ENCODE data around the gene ADGRG7. TPM values are rescaled to one million over a fixed set of nuclear protein-coding genes. Genes with fewer than 3 reads are reported as not detected.
"Not testable (repeated sequence)": the region's sequence is repeated elsewhere in the genome, so short reads cannot be mapped to it uniquely, and the experiment has no call there.

ADGRG7 gene
- total RNA-seq, 2 experiments from 2014 or later, result not detected

DNA sequence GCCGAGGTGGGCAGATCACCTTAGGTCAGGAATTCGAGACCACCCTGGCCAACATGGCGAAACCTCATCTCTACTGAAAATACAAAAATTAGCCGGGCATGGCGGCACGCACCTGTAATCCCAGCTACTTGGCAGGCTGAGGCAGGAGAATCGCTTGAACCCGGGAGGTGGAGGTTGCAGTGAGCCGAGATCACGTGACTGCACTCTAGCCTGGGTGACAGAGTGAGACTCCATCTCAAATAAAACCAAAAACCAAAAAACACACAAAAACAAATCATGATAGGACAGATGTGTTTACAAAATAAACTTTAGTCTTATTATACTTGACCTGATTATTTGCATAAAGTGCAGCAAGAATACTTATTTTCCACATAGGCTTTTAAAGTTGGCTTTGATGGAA lies 27.2 kb upstream of the ADGRG7 start:
- CTCF ChIA-PET, result interaction anchor here (2.0 kb wide), 1 partner anchor 119 kb away, joined by 4 read pairs; no protein-coding TSS in a partner anchor
- H3K4me3 Mint-ChIP-seq; H3K36me3 Mint-ChIP-seq (ENCODE audit: low read depth); H3K27me3 Mint-ChIP-seq; H3K4me1 Mint-ChIP-seq; H3K9me3 Mint-ChIP-seq; POLR2A ChIA-PET; H3K27ac Mint-ChIP-seq; DNase-seq: not testable (repeated sequence)

DNA sequence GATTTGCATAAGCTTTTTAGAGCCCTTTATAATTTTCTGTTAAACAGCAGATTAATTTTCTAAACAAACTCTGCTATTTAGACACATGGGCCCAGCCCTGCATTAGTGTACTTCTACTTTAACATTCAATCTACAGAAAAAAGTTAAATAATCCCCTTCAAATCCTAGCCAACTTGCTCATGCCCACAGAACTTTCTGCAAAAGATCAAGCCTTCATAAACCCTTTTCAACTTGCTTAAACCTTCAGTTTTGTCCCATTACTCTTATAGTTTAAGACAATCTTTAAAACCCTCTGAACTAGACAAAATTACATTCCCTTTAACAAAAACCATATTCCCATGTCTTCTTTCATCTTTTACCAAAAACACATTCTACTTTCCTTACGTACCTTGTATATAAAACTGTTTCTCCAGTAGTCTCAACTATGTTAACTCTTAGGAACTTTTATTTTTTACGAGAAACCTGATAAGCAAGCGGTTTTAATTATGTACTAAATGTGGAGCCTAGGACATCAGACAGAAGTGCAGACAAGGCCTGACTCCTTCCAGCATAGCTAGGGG lies 25.2 kb upstream of the ADGRG7 start:
- H3K4me3 Mint-ChIP-seq, result no peak overlapping the region
- ChIA-PET POLR2A (no interaction called here), CTCF (interaction anchor here (2.0 kb wide), 1 partner anchor 121 kb away, joined by 4 read pairs; no protein-coding TSS in a partner anchor)
- DNase-seq, result no peak
- peaks cover 8% of the 10 kb centered on the region for H3K27me3 Mint-ChIP-seq
- no peaks in the 10 kb centered on the region for H3K4me1 Mint-ChIP-seq
- no peaks in the 10 kb centered on the region for H3K36me3 Mint-ChIP-seq (ENCODE audit: low read depth)
- H3K9me3 Mint-ChIP-seq, result no peaks in the 10 kb centered on the region
- H3K27ac Mint-ChIP-seq, result no peak overlapping the region

DNA sequence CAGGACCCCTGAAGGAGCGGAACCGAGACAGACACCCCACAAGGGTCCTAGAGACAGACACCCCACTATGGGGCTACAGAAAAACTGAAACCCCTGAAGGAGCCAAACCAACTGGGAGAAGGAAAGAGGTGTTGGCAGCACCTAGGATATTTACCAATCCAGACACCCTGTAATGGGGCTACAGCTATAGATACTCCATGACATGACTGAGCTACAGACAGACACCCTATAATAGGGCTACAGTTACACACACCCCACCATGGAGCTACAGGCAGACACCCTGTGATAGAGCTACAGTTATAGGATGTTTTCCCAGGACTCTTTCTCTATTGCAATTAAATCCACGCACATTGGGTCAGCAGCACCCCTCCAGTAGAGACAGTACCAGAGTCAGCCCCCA lies 22.6 kb upstream of the ADGRG7 start:
- no peak for DNase-seq
- ChIA-PET POLR2A (no interaction called here), CTCF (no interaction called here)
- peaks cover 2% of the 10 kb centered on the region for H3K27me3 Mint-ChIP-seq
- H3K4me3 Mint-ChIP-seq, result no peak overlapping the region
- no peak overlapping the region for H3K27ac Mint-ChIP-seq
- no peaks in the 10 kb centered on the region for H3K36me3 Mint-ChIP-seq (ENCODE audit: low read depth)
- H3K9me3 Mint-ChIP-seq, result no peaks in the 10 kb centered on the region
- peaks cover 3% of the 10 kb centered on the region for H3K4me1 Mint-ChIP-seq

DNA sequence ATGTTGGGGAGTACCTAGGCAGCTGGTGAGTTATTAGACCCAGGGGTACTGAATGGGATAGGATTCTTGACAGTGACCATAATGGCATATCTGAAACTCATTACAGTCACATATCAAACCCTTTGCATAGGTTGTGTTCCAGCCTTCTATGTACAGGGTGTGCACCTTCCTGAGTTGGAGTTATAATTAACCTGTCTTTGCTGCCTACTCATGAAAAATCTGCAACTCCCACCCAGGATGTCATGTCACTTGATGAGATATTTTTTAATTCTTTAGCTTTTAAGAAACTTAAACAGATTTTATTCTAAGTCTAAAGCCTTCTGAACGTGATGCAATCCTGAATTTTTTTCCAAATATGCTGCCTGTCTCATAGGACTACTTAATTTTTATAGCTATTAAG lies 21.1 kb upstream of the ADGRG7 start:
- CTCF ChIA-PET, result interaction anchor here (4.6 kb wide), 1 partner anchor 125 kb away, joined by 70 read pairs; no protein-coding TSS in a partner anchor
- Mint-ChIP-seq H3K27ac (no peak overlapping the region), H3K27me3 (peaks cover 6% of the 10 kb centered on the region), H3K4me3 (no peak overlapping the region), H3K9me3 (no peaks in the 10 kb centered on the region), H3K4me1 (peaks cover 3% of the 10 kb centered on the region), H3K36me3 (ENCODE audit: low read depth) (no peaks in the 10 kb centered on the region)
- POLR2A ChIA-PET, result no interaction called here
- no peak for DNase-seq

DNA sequence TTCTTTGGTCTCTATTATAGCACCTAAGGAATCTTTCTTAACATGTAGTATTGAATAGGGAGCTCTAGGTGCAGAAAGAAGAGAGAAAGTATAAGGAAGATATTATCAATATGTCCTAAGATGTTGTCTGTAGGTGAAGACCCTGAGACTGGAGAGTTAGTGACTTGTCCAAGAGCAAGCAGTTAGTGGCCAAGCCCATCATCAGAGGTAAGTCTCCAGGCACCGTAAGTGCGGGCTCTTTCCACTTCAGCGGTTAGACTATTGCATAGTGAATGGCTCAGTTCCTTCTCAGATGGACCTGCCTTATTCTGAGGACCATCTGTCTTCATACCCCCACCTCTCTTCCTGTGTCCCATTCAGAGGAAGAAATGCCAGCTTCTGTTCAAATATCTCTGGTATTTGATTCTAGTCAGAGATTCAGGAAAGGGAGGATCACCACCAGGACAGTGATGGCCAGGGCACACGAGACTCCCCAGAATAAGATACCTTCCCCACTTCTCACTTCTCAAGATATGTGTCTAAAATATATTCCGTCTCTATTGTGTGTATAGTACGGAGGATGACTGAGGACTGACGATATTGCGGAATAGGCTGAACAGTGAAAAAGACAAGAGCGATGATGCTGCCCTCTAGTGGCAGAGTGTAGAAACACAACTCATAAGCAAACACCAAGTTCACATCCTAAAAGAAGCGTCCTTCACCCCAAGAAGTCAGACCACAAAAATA lies 19.1 kb upstream of the ADGRG7 start:
- Mint-ChIP-seq H3K27me3 (peaks cover 6% of the 10 kb centered on the region), H3K4me3 (no peak overlapping the region), H3K9me3 (no peaks in the 10 kb centered on the region), H3K36me3 (ENCODE audit: low read depth) (no peaks in the 10 kb centered on the region), H3K27ac (no peak overlapping the region), H3K4me1 (peaks cover 3% of the 10 kb centered on the region)
- CTCF ChIA-PET, result interaction anchor here (0.9 to 5.2 kb wide), 12 partner anchors 10 to 758 kb away, joined by 3 to 70 read pairs (median 5); no protein-coding TSS in a partner anchor
- DNase-seq, result peak; percentile 64
- POLR2A ChIA-PET, result no interaction called here

DNA sequence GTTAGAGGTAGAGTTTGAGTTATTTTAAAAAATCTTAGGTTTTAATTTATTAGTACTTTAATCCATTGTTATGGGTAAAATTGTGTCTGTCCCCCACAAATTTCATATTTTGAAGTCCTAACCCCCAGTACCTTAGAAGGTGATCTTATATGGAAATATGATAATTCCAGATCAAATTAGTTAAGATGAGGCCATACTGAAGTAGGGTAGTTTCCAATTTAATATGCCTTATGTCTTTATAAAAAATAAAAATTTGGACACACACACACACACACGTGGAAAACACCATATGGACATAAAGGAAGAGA lies 18.6 kb upstream of the ADGRG7 start:
- no peak for DNase-seq
- H3K4me3 Mint-ChIP-seq, result no peak overlapping the region
- H3K4me1 Mint-ChIP-seq, result peaks cover 3% of the 10 kb centered on the region
- H3K9me3 Mint-ChIP-seq, result no peaks in the 10 kb centered on the region
- peaks cover 8% of the 10 kb centered on the region for H3K27me3 Mint-ChIP-seq
- H3K36me3 Mint-ChIP-seq (ENCODE audit: low read depth), result no peaks in the 10 kb centered on the region
- no peak overlapping the region for H3K27ac Mint-ChIP-seq
- CTCF ChIA-PET, result interaction anchor here (0.8 to 5.2 kb wide), 10 partner anchors 10 to 758 kb away, joined by 3 to 70 read pairs (median 4); no protein-coding TSS in a partner anchor
- POLR2A ChIA-PET, result interaction anchor here (1.6 kb wide), 1 partner anchor 189 kb away, joined by 3 read pairs; the partner anchor contains the start of gene LNP1

DNA sequence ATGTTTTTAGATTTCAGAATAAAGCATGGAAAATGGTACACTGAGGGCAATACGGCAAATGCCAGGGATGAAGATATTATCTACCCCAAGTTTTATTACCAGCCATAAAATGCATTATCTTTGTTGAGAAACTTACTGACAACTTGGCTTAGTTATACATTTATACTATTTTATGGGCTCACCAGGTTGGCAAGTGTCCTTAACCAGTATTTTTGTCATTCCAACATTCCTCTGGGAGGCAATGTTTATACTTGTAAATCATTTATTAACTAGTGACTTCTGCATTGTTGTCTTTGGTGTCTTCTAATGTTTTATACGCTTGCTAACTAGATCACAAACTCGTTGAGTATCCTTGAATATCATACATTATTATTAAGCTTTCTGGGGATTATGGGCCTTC lies 18.0 kb upstream of the ADGRG7 start:
- CTCF ChIA-PET, result interaction anchor here (0.6 to 5.2 kb wide), 14 partner anchors 9 to 759 kb away, joined by 3 to 70 read pairs (median 4); partner anchors contain the start of genes TBC1D23 and TMEM45A
- POLR2A ChIA-PET, result interaction anchor here (1.6 kb wide), 1 partner anchor 190 kb away, joined by 3 read pairs; the partner anchor contains the start of gene LNP1
- H3K4me1 Mint-ChIP-seq, result peaks cover 3% of the 10 kb centered on the region
- H3K36me3 Mint-ChIP-seq (ENCODE audit: low read depth), result no peaks in the 10 kb centered on the region
- H3K9me3 Mint-ChIP-seq, result no peaks in the 10 kb centered on the region
- H3K27me3 Mint-ChIP-seq, result peaks cover 14% of the 10 kb centered on the region
- no peak overlapping the region for H3K4me3 Mint-ChIP-seq
- DNase-seq, result no peak
- H3K27ac Mint-ChIP-seq, result no peak overlapping the region

DNA sequence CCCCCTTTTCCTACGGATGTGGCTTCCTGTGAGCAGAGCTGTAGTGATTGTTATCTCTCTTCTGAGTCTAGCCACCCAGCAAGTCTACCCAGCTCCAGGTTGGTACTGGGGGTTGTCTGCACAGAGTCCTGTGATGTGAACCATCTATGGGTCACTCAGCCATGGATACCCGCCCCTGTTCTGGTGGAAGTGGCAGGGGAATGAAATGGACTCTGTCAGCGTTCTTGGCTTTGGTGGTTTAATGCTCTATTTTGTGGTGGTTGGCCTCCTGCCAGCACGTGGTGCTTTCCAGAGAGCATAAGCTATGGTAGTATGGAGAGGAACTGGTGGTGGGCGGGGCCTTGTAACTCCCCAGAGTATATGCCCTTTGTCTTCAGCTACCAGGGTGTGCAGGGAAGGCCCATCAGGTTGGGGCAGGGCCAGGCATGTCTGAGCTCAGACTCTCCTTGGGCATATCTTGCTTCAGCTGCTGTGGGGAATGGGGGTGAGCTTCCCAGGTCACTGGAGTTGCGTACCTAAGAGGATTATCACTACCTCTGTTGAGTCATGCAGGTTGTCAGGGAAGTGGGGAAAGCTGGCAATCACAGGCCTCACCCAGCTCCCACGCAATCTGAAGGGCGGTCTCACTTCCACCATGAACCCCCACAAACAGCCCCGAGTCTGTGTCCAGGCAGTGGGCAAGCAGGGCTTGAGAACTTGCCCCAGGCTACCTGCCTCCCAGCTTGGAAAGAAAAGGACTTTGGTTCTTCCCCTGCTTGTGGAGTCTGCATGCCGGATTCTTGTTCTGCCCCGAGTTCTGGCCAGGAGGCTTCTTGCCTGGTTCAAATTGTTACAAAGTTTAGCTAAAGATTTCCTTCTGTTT lies 9.0 kb upstream of the ADGRG7 start:
- Mint-ChIP-seq H3K4me3 (no peak overlapping the region), H3K4me1 (peaks cover 27% of the 10 kb centered on the region), H3K36me3 (ENCODE audit: low read depth) (peaks cover 3% of the 10 kb centered on the region), H3K27me3 (peaks cover 19% of the 10 kb centered on the region), H3K27ac (no peak overlapping the region), H3K9me3 (no peaks in the 10 kb centered on the region)
- CTCF ChIA-PET, result interaction anchor here (0.9 to 1.8 kb wide), 2 partner anchors 10 to 138 kb away, joined by 6 to 8 read pairs; no protein-coding TSS in a partner anchor
- DNase-seq, result no peak
- POLR2A ChIA-PET, result no interaction called here

DNA sequence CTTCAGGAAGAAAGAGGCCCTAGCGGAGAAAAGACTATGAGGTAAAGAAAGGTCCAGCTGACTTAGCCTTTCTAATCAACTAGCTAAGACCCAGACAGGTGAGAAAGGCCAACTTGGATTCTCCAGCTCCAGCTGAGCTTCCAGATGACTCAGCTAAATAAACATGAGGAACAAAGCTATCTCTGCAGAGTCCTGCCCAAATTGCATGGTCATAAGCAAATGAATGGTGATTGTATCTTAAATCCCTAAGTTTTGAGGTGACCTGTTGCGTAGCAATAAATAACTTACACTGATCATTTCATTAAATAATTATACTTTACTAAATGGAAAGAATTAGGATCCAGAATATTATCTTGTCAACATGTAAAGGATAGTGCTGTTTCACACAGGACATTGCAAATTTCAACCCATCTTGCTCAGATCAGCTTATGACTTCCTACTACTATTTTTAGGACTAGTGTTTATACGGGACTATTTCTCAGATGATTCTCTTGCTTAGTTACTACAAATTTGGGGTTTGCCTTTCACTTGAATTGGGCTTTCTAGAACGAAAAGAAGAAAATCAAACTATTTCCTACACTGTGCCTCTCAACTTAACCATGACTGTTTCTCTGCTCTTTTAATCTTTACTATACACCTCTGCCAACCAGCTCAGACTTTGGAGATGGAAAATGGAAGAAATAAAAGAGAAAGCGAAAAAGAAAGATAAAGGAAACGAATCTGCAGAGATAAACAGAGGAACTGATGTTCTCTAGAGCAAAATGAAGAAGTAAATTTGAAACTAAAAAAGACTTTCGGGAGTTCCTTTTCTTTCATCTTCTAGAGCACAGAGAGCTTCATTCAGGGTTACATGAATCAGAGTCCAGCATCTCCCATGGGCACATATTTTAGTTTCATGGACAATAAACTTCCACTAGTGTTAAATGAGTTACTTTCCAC lies 6.6 kb upstream of the ADGRG7 start:
- POLR2A ChIA-PET, result interaction anchor here (1.2 kb wide), 2 partner anchors 107 to 203 kb away, joined by 3 to 4 read pairs; partner anchors contain the start of gene TOMM70
- H3K36me3 Mint-ChIP-seq (ENCODE audit: low read depth), result peaks cover 3% of the 10 kb centered on the region
- H3K27ac Mint-ChIP-seq, result peak overlapping the region; percentile 1
- peaks cover 27% of the 10 kb centered on the region for H3K4me1 Mint-ChIP-seq
- H3K4me3 Mint-ChIP-seq, result peak overlapping the region; percentile 23
- H3K9me3 Mint-ChIP-seq, result no peaks in the 10 kb centered on the region
- CTCF ChIA-PET, result interaction anchor here (1.0 to 1.9 kb wide), 7 partner anchors 11 to 342 kb away, joined by 3 to 9 read pairs (median 4); partner anchors contain the start of gene TBC1D23
- H3K27me3 Mint-ChIP-seq, result peaks cover 5% of the 10 kb centered on the region
- no peak for DNase-seq

DNA sequence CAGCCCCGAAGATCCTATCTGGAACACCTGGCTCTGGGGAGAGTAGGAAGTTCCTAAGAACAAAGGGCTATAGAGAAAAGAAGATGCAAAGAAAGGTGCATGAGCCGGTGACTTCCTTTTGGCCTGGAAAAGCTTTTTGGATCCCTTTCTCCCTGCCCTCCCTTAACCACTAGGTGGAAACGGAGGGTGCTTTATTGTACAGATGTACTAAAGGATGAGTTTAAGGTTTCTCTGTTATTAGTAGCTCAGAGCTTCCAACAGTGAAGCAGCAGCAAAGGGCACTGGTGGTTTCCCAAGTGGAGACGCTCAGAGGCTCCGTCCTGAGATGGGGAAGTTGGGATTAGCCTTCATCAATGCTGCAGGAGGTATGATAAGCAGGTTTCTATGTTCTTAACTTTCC lies 5.9 kb upstream of the ADGRG7 start:
- no peak for DNase-seq
- no peaks in the 10 kb centered on the region for H3K36me3 Mint-ChIP-seq (ENCODE audit: low read depth)
- ChIA-PET CTCF (interaction anchor here (0.6 to 1.9 kb wide), 9 partner anchors 14 to 459 kb away, joined by 3 to 9 read pairs (median 3); partner anchors contain the start of genes TBC1D23 and TFG), POLR2A (interaction anchor here (1.2 kb wide), 2 partner anchors 107 to 203 kb away, joined by 3 to 4 read pairs; partner anchors contain the start of gene TOMM70)
- no peak overlapping the region for H3K27ac Mint-ChIP-seq
- peak overlapping the region; percentile 23 for H3K4me3 Mint-ChIP-seq
- H3K4me1 Mint-ChIP-seq, result peaks cover 27% of the 10 kb centered on the region
- no peaks in the 10 kb centered on the region for H3K9me3 Mint-ChIP-seq
- H3K27me3 Mint-ChIP-seq, result peaks cover 4% of the 10 kb centered on the region

DNA sequence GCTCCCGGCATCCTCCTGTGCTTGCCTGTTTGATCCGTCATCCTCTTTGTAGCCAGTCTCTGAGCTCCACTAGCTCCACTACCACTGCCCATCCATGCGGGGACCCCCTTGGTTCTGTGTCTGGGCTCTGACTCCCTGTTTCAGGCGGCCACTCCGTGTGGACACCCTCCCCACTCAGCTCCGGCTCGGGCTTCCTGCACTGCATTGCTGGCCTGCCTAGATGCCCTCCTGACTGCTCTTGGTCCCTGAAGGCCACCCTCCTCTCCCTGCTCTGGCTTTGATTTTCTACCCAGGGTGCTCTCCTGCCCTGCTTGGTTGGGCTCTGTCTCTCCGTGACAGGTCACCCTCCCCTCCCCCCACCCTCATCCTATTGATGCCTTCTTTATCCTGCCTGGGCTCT lies 4.0 kb upstream of the ADGRG7 start:
- no peaks in the 10 kb centered on the region for H3K36me3 Mint-ChIP-seq (ENCODE audit: low read depth)
- H3K27me3 Mint-ChIP-seq, result peaks cover 12% of the 10 kb centered on the region
- no peak overlapping the region for H3K27ac Mint-ChIP-seq
- no peaks in the 10 kb centered on the region for H3K9me3 Mint-ChIP-seq
- H3K4me1 Mint-ChIP-seq, result peaks cover 31% of the 10 kb centered on the region
- ChIA-PET POLR2A (no interaction called here), CTCF (no interaction called here)
- DNase-seq, result no peak
- no peak overlapping the region for H3K4me3 Mint-ChIP-seq

DNA sequence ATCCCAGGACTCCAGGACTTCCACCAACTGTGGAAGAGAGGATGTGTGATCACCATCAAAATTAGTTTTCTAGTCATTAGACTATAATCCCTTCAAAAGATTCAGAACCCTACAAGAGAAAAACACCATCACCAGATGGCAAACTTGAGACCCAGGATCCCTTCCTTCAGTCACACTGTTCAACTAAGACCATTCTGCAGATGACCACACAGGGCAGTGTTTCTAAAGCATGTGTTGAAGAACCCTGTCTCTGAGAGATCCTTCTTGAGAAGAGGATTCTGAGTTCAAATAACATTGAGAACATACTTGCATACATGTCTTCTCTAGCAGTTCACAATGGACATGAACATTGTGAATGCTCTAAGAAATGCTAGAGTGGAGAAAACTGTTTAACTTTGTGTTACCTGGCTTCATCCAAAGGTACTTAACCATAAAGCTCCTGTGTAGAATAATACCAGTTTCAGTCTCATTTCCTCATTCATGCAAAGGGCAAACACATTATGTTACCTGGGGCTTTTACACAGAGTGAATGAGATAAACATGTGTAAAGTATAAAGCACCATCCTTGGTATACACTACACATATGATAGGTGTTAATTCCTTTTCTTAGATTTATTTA lies 2.4 kb upstream of the ADGRG7 start:
- ChIA-PET POLR2A (no interaction called here), CTCF (no interaction called here)
- H3K9me3 Mint-ChIP-seq, result no peaks in the 10 kb centered on the region
- H3K4me3 Mint-ChIP-seq, result no peak overlapping the region
- no peaks in the 10 kb centered on the region for H3K36me3 Mint-ChIP-seq (ENCODE audit: low read depth)
- no peak overlapping the region for H3K27ac Mint-ChIP-seq
- no peak for DNase-seq
- H3K4me1 Mint-ChIP-seq, result peaks cover 22% of the 10 kb centered on the region
- H3K27me3 Mint-ChIP-seq, result peaks cover 19% of the 10 kb centered on the region
